ENCODE measurements around the gene GPR183.

Gene GPR183

DNA sequence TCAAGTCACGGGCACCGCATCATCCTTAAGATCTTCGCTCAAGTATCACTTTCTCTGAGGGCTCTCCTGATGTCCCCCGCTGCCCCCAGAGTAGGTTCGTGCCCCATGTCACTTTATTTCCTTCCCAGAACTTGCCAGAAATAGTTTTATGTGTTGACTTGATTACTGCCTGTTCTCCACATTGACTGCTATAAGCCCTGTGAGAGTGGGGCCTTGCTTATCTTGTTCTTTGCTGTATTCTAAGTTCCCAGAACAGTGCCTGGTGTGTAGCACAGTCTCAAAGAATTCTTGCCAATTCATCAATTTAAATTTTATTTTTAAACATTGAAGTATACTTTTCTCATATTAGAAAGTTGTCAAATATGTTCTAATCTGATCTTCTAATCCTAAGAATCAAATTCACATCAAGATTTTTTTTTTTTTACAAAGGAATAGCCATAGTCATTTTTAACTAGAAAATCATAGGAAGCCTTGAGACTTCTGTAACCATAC lies 32.1 kb upstream of the GPR183 start:
- DNase-seq: no peak

DNA sequence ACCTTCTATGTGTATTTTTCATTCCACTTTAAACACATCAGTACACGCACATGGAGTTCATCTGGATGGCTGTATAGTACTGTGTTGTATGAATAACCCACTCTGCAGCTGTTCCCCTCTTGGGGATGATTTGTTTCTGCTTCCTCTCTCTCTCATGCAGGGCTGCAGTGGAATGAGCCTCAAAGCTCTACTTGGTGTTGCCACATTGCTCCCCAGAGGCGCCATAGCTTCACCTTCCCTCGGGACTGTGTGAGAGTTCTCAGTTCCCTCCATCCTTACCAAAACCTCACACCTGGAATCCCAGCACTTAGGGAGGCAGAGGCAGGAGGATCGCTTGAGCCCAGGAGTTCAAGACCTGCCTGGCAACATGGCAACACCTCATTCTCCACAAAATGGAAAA lies 28.4 kb upstream of the GPR183 start:
- no peak for DNase-seq

DNA sequence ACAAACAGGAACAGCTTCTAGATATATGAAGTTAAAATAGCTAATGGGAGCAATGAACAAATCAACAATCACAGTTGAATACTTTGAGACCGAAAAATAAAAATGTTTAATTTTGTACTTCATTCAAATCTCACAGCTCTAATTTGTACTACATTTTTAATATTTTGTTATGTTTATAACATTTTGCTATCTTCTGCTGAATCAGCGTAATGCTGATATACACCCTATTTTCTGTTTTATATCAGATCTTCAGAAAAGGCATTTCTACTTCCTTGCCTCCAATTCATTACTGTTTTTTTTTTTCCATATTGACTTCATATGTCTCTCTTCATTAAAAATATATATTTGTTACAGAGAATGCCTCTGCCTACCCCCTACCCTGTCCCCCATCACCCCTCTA lies 27.9 kb upstream of the GPR183 start:
- no peak for DNase-seq

DNA sequence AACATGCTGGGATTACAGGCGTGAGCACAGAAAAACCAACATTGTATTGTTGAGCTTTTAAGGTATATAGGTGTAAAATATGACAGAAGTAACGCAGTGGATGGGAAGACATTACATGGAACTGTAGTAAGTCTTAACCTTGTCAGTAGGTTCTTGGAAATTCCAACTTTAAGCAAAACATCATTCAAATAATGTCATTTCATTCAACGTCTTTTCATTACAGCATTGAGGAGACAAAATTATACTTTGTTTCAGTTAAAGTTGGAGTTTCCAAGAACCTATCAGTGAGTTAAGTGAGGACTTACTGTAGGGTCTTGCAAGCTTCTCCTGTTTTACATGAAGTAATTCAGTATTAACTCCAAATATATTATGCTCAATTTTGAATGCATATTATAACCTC lies 27.0 kb upstream of the GPR183 start:
- no peak for DNase-seq

DNA sequence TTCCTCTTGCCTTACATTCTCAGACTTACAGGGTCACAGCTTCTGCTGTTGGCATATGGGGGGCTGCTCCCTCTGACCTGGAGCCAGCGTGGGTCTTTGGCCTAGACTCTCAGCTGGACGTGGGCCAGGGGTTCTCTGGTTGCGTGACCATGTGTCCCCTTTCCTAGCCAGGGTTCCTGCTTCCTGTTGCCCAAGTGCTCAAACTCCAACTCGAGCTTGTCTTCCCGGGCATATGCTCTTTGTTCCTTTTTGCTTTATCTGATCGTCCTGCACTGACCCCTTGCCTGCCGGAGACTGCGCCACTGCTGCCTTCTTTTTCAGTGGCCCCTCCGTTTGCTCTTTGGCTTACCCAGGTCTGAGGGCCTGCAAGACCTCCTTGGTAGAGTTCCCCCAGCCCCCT lies 25.3 kb upstream of the GPR183 start:
- no peak for DNase-seq

DNA sequence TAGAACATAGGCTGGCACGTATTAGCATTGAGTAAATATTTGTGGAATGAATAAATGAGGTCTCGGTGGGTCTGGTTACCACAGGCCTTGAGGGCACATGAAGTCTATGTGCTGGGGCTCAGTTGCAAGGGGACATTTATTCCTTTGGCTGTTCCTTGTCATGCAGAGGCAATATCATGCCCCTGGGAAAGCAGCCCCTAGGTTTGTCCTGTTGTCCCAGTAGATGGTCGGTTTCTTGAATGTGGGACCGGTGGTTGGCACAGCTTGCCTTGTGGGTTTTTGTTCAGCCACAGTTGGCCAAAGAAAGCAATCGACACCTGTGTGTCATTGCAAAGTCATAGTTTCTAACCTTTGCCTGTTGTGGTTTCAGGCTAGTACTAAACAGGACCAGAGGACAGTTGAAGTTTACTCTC lies 24.7 kb upstream of the GPR183 start:
- DNase-seq: no peak

DNA sequence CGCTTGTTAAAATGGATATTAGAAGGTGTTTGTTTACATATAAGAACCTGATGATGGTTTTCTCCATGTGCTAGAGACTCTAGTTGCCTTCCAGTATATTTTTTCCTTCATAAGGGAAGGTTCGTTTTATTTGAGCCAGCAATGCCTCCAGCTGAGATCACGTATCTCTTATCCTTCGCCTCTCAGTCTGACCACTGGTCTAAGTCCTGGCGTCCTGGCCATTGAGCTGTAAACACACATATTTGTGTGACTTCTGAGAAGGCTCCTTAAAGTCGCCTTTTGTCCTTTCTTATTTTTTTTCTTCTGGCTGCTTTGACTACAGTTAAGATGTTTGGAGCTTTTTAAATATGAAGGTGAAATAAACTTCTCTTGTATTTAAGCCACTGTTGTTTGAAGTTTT lies 23.7 kb upstream of the GPR183 start:
- no peak for DNase-seq

DNA sequence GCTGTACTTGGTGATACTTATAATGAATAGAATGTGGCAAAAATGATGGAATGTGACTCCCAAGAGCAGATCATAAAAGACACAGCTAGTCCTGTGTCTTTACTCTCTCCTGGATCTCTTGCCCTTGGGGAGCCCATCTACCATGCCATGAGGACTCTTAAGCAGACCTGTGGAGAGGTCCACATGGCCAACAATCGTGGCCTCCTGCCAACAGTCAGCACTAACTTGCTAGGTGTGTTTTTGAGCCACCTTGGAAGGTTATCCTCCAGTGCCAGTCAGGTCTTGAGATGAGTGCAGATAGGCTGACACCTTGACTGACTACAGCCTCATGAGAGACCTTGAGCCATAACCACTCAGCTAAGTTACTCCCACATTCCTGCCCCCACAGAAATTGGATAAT lies 22.3 kb upstream of the GPR183 start:
- no peak for DNase-seq

DNA sequence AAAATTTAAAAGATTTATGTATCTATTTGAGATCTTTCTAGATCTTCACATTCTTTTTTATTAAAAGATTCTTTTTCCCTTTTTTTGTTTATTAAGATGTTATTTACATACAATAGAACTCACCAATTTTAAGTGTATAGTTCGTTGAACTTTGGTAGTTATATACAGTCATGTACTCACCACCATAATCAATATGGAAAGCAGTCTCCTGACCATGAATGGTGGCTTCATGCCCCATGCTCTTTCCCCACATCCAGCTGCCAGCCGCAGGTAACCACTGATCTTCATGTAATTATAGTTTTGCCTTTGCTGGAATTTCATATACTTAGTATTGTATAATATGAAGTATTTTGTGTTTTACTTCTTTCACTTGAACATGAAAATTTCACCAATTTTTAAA lies 20.6 kb upstream of the GPR183 start:
- no peak for DNase-seq

DNA sequence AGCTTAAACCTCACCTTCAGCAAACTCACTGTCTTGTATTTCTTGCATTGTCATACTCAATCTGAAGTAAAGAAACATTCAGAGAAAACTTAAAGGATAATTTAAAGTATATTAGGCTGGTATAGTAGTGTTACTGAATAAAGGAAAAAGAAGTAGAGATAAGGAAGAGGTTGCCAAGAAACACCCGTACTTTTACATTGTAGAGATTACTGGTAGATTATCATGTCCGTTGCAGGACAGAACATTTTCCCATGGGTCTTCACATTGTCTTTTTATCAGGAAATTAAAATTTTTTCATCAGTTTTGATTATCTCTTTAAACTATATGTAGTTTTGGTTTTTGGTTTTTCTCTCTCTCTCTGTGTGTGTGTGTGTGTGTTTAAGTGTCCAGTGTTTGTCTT lies 19.9 kb upstream of the GPR183 start:
- no peak for DNase-seq

DNA sequence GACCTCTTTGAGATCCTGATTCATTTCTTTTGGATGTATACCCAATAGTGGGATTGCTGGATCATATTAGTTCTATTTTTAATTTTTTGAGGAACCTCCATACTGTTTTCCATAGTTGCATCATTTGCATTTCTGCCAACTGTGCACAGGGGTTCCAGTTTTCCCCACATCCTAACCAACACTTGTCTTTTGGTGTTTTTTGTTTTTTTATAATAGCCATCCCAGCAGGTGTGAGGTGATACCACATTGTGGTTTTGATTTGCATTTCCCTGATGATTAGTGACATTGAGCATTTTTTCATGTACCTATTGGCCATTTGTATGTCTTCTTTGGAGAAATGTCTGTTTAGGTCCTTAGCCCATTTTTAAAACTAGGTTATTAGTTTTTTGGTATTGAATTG lies 18.8 kb upstream of the GPR183 start:
- DNase-seq: no peak

DNA sequence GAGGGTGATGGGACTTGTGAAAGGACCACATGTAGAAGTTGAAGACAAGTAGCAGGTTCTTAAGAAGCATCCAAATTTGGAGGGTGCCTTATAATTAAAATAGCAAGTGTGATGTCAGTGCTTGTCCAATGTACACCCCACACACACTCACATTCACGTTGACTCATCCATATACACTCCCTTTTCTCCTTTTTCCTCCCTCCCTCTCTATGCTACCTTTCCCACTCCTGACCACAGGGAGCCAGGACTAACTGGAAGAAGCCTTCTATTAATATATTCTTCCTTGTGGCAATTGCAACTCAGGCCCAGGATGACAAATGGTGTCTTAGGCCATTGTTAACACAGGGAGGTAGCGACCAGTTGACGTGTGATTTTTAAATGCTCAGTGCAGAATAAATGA lies 16.3 kb upstream of the GPR183 start:
- no peak for DNase-seq

DNA sequence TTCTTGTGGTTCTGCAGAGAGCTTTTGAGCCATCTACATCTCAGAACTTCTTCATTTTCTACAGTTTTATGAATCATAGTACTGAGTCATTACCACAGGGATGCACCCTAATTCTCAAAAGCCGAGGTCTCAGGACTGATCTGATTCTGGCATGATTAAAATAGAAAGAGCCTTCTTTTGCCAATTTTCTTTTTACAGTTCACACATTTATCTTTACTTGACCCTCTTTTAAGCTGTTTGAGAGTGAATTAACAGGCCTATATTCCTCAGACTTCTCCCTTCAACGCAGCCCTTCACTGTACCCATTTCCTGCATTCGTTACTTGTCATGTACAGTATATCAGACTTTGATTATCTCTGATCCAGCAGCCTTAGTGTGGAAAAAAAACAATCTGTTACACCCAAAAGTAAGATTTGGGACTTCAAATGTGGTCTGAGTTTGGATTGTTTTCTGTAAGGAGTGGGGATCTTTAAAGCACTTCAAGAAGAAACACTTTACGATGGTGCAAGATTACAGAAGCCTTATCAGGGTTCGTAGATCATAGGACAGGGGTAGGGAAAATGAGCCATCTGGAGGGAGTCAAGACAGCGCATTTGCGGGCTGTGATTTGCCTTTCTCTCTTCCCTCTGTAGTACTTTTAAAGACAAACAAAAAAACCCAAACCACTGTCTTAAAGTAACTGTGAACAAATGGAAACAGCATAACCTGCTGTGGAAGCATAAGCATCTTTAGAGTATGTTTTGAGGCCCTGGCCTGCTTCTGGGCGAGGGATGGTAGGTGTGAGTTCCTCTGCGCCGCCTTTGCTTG lies 15.3 kb upstream of the GPR183 start:
- DNase-seq: no peak

DNA sequence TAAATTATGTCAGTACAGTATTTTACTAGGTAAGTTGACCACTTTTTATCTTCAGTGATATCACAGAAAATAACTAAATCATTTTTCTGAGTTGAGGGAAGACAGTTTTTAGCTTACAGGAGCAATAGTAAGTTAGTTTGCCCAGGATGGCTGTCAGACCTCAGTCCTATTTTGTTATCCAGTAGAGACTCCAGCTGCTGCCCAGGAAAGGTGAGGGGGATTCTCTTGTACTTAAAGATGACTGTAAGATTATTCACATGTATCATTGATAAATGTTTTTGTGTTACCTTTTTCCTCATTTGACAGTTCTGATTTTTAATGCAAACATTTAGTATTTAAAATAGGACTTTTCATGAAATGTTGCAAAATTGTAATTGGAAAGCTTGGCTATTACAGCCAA lies 14.5 kb upstream of the GPR183 start:
- DNase-seq: no peak

DNA sequence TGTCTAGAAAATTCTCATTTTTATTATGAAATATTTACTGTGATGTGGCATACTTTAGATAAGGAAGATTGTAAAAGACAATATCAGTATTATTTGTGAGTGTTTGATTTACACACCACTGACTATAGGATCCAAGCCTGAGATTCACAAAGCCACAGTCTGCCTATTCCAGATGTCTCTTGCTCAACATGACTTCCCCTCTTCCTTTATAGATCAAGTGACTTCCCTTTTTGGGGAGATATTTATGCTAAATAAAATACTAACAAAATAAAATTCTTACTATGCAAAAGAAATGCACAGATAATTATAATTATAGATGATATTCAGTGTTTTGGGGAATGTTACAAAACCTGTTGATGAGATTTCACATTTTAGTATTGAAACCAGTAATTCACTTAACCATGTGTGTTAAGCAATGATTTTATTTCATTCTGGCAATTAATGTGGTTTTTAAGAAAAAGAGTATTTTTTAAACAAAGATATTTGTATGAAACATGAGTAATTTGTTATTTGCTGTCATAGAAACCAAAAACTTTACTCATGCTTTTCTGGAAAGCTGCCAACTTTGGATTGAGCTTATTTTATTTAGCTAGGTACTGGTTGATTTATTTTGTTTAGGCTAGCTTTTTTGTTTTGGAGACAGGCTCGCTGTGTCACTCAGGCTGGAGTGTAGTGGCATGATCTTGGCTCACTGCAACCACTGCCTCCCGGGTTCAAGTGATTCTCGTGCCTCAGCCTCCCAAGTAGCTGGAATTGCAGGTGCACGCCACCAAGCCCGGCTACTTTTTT lies 13.7 kb upstream of the GPR183 start:
- no peak for DNase-seq

DNA sequence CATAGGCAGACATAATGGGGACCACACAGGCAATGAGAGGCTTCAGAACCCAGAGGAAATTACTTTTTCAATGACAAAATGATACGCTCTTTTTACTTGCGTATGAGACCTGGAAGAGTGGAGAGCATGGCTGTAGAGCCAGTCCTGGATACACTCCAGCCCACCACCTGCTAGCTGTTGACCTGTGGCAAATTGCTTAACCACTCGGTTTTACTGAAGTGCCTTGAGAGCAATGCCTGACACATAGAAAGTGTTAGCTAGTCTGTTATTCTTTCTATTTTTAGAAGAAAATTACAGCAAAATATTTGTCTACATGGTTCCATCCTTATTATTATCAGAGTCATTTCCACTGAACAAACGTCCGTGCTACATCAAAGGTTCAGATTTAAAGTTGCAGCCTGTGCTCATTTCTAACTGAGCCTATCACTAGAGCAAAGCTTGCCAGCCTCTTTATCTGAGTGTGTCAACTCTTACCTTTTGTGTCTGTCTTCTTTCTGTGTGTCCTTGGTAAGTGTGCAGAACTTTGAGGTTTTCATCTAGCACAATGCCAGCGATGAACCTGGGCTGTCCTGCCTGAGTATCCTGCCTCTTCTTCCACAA lies 9.6 kb upstream of the GPR183 start:
- DNase-seq: peak; percentile 35

DNA sequence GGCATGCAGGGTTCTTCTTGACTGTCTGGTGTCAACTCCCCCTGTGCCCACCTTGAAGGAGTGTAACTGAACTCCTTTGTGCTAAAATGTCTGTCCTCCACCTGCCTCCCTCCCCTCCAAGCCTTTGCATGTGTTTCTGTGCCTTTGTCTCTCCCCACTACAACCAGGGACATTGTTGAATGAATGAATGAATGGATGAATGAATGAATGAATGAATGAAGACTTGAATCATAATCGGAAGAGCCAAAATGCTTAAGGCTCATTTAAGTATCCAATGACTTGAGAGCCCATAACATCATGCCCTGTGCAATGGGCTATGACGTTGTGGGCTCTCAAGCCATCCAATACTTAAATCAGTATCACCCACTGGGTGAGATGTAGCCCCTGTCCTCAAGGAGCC lies 9.0 kb upstream of the GPR183 start:
- DNase-seq: no peak

DNA sequence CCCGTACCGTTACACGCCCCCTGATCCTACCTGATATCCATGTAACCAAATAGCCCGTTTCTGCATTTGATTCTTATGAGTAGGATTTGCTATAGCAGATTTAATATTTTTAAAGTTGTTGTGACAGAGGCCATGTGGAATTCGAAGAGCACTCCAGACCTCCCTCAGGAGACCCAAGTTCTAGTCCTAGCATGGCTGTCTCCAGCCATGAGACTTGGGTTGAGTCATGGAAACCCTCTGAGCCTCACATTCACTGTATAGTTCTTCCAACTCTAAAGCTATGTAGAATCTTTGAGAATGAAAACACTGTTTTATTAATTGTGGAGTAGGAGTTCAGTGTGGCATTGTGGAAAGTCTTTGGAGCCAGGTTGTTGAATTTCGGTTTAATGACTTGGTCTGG lies 8.0 kb upstream of the GPR183 start:
- DNase-seq: no peak

DNA sequence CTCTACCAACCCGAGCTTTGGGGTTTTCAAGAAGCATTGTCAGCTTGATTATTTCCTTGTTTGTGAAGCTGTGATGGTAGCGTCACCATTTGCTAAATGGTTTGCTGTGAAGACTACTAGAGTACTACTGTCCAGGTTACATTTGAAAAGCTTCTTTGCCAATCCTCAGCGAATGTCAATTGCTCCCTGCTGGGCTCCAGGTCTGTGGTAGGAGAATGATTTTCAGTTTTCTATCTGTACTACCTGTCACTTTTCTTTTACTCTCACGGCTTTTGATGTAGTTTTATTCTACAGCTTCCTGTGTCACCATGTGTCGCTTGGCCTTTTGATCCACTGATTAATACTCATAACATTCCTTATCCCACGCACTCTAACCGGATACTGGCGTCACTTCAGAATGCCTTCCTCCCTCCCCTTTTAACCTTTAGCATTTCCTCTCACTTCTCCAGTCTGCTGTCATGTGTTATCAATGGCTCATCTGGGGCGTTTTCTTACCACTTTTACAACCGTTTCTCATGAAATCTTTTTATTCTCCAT lies 7.5 kb upstream of the GPR183 start:
- DNase-seq: no peak

DNA sequence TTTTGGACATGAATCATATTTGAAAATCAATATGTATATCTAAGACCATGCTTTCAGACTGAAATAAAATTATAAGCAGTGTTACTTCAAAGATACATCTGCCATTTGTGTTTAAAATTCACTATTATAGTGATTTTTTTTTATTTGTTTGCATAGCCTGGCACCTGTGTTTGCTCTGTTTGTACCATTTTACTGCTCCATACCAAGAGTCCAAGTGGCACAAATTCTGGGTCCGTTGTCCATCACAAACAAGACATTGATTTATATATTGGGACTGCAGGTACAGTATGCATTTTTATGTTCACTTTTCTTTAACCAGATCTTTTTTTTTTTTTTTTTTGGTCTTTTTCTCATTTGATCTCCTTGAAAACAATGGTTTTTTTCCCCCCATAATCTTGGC lies 6.7 kb upstream of the GPR183 start:
- DNase-seq: no peak

DNA sequence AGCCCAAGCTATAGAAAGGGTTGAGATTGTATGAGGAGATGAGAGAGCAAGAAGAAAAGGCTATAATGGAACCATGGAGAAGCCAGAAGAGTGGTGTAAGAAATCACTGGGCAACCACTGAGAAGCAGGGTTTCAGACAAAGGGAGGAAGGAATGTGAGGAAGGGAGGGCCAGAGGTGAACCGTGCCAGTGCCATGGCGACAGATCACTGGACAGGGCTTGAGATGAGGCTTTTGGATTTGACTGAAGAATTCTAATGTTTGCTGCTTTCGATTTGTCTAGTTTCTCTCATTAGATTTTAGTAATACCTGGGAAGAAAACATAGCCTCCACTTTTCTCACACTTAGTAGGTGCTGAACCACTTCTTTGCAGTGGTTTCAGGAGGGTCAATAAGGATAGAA lies 6.3 kb upstream of the GPR183 start:
- no peak for DNase-seq

DNA sequence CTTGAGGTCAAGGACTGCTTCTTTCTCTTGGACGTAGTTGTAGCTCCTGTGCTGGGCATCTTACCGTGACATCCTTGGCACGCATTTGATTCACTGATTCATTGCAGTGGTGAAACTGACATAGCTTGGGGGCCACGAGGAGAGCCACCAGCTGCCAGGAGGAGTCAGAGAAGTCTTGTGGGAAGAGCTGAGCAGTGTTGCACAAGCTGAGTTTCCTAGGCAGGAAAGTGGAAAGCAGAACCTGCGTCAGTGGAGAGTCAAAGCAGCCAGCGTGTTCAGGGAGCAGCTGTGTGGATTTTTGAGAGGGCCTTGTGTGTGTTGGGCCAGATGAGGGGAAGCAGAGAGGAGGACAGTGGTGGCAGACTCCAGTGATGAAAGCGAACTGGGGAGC lies 5.3 kb upstream of the GPR183 start:
- no peak for DNase-seq

DNA sequence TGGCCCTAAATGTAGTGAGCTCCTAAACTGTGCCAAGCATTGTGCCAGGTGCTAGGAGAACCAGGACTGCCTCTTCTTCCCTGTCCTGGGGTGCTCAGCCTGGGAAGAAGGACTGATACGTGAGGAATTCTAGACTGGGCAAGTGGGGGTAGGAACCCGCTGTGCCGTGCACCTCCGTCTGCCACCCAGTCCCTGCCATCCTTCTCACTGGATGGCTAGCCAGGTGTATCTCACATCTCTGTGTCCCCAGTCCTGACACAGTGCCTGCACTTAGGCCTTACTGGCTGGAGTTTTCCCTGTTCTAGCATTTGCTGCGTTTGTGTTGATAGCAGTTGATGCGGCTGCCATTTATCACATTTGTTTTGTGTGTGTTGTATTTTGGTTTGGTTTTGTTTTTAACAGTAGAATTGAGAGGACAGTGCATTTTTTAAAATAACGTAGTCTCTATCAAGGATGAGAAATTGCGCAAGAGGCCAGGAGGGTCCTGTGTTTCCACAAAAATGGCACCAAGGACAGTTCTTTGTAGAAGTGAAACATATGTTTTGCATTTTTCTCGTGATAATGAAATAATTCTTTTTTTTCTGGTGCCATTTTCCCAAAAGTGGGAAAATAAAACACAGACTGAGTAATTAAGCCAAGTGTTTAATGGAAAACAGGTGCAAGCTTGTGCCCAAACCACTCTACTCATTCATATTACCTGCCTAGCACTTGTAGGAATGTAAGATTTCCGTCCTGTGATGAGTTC lies 4.7 kb upstream of the GPR183 start:
- no peak for DNase-seq

Measured in NCI-H510A (cell line).